IgD-negative memory B cell (primary cell): ENCODE measurements around the gene RGS7. TPM values are rescaled to one million over a fixed set of nuclear protein-coding genes. Genes with fewer than 3 reads are reported as not detected.

Experiments
- H3K27ac Mint-ChIP-seq, 3 donors: one replicate each; pipeline ENCODE4 v1.8.0; 2020 to 2022; ENCODE audit warnings: mild to moderate bottlenecking in 3 of 3, mixed read lengths in 3 of 3, moderate library complexity in 1 of 3
- H3K27me3 Mint-ChIP-seq: one replicate; pipeline ENCODE4 v1.8.0; 2021; ENCODE audit warnings: mixed read lengths
- H3K36me3 Mint-ChIP-seq: one replicate; pipeline ENCODE4 v1.8.0; 2020; ENCODE audit warnings: mild to moderate bottlenecking, mixed read lengths
- H3K4me1 Mint-ChIP-seq, 3 donors: one replicate each; pipeline ENCODE4 v1.8.0; 2020 to 2022; ENCODE audit warnings: mixed read lengths in 3 of 3, mild to moderate bottlenecking in 1 of 3
- H3K4me3 Mint-ChIP-seq, 4 donors: one replicate each; pipeline ENCODE4 v1.8.0; 2020 to 2022; ENCODE audit warnings: mild to moderate bottlenecking in 4 of 4, mixed read lengths in 4 of 4, moderate library complexity in 3 of 4
- H3K9me3 Mint-ChIP-seq, 3 donors: one replicate each; pipeline ENCODE4 v1.8.0; 2020 to 2021; ENCODE audit warnings: mixed read lengths in 3 of 3, mild to moderate bottlenecking in 1 of 3
- polyA plus RNA-seq: library from polyadenylated mRNA; unstranded; fragments of 300-500 nt; fragmentation: Illumina TruSeq; gene quantifications from one replicate; pipeline ENCODE4 v1.2.3, GENCODE V29; 2021

Gene RGS7
- polyA plus RNA-seq, 1 donor from 2014 or later: 0.54 TPM

DNA sequence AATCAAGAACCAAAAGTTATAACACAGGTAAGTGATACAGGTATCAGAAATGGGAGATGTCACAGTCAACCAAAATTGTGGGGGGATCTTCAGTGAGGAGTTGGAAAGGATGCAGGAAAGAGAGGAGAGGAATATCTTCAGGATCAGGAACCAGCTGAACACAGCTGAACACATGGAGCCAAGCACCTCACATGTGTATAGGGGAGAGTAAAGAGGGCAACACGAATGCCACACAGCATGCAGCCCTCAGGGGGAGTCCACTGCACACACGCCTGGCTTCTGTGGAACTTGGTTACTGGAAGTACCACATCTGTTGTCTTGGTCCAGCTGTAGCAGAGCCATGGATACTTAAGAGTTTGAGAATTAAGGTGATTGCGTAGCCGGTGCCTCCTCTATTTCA is 218.8 kb downstream of the RGS7 start:
- peaks cover 2% of the 10 kb centered on the region for H3K27me3 Mint-ChIP-seq
- H3K36me3 Mint-ChIP-seq: no peaks in the 10 kb centered on the region
- H3K4me1 Mint-ChIP-seq: no peaks in the 10 kb centered on the region
- H3K27ac Mint-ChIP-seq: no peak overlapping the region
- no peak overlapping the region for H3K4me3 Mint-ChIP-seq
- peaks cover 4 to 6% (median 5%) of the 10 kb centered on the region in 3 donors for H3K9me3 Mint-ChIP-seq

DNA sequence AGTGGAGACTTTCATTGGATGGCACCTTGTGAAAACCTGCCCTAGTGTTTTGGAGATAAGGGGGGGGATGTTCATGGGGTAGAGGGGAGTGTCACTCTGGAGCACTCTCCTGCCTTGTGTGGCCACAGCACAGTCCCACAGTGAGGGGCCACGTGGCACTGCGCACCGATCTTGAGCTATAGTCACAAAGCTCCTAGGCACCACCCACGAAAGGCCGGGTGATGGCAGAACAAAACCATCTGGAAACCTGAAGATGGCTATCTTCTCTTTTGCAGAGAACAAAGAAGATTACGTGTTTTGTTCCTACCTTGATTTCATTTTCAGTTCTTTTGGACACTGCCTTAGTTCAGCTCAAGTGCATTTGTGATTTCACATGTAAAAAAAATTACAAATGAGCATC is 220.6 kb downstream of the RGS7 start:
- Mint-ChIP-seq H3K36me3 (no peaks in the 10 kb centered on the region), H3K27me3 (peaks cover 2% of the 10 kb centered on the region), H3K4me3 (no peak overlapping the region), H3K27ac (no peak overlapping the region), H3K9me3 (peaks cover 0 to 2% (median 0%) of the 10 kb centered on the region in 3 donors), H3K4me1 (no peaks in the 10 kb centered on the region)

DNA sequence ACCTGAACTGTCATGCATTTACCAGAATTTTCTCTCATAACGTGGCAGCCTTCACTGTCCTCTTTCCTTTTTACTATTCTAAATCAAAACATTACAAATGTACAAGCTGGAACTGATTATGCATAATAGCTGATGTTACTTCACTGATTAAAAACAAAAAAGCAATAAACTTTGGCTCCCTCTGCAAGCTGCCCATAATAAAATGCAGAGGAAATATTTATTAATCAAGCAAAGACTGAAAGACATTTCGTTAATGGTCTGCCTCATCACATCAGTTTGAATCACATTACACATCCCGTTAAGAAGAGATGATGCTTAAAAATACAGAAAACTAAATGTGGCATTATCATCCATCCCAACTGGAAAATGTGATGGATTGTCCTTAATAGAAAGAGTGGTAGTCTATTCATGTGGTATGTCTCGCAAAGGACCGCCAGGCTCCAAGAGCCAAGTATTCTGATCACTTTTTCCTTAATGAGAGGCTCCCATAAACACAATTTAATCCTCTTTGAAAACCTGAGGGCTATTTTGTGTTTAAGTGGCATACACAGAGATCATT is 225.3 kb downstream of the RGS7 start:
- Mint-ChIP-seq H3K4me1 (no peaks in the 10 kb centered on the region), H3K36me3 (no peaks in the 10 kb centered on the region), H3K4me3 (no peak overlapping the region), H3K9me3 (peaks cover 0 to 2% (median 0%) of the 10 kb centered on the region in 3 donors), H3K27ac (no peak overlapping the region), H3K27me3 (no peaks in the 10 kb centered on the region)

DNA sequence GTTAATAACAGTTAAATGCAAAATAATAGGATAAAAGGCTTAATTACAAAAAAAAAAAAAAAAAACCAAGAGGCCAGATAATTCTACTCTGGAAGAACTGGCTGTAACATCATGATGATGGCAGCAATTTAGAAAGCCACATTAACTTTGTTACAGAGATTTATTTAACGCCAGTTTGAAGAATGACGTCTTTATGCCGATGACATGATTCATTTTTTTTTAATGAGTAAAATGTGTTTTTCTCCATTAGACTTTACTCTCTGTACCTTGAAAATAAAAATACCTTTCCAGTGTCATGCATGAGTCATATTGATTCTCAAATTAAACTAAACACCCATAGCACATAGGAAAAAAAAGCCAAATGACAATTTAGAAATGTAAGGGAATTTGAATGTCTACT is 226.1 kb downstream of the RGS7 start:
- no peak overlapping the region for H3K4me3 Mint-ChIP-seq
- no peaks in the 10 kb centered on the region for H3K4me1 Mint-ChIP-seq
- H3K27ac Mint-ChIP-seq: no peak overlapping the region
- no peaks in the 10 kb centered on the region for H3K27me3 Mint-ChIP-seq
- H3K36me3 Mint-ChIP-seq: no peaks in the 10 kb centered on the region
- H3K9me3 Mint-ChIP-seq: peaks cover 0 to 2% (median 0%) of the 10 kb centered on the region in 3 donors

DNA sequence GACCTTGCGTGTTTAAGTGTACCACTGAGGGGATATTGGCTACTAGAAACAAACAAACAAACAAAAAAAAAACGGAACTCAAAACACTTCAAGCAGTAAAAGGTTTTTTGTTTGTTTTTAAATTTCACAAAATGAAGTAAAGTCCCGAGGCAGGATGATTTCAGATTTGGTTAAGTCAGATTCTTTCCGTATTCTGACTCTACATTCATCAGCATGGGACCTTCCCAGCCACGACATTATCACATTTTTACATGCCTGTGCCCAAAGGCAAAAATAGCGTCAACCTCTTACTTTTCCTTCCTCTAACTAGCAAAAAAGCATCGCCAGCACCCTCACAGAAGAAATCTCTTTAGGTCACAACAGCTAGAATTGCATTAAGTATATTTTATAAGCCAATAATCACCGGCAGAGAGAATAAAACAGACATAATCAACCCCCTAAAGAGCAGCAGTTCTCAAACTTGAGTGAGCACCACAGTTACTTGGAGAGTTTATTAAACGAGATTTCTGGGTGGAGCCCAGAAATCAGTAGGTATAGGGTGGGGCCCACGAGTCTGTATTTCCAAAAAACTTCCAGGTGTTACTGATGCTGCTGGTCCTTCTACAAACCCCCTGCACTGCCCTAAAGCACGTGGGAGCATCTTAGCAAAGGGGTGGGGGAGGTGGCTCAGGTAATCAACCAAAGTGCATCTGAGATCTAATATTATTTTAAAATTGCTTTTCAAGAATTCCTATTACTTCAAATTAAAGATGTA is 227.6 kb downstream of the RGS7 start:
- no peaks in the 10 kb centered on the region for H3K27me3 Mint-ChIP-seq
- peaks cover 0 to 2% (median 0%) of the 10 kb centered on the region in 3 donors for H3K4me1 Mint-ChIP-seq
- no peak overlapping the region for H3K27ac Mint-ChIP-seq

DNA sequence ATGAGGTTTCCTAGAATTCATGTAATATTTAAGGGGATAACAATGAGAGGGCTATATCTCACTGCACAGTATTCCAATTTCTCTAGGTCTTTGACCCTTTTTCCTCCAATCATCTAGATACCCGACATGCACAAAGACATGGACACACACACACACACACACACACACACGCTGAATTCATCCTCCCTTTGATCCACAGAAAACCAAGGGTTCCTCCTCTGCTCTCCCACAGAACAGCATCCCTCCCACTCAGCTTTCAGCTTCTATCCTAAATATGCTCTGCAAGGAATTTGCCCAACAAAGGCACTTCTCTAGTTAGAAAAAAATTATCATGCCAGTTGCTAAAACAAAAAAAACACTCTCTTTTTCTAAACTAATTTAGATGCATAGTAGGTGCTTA is 231.7 kb downstream of the RGS7 start:
- H3K4me3 Mint-ChIP-seq: no peak overlapping the region
- H3K27ac Mint-ChIP-seq: no peak overlapping the region
- H3K4me1 Mint-ChIP-seq: peaks cover 0 to 2% (median 0%) of the 10 kb centered on the region in 3 donors
- H3K27me3 Mint-ChIP-seq: no peaks in the 10 kb centered on the region
- peaks cover 0 to 1% (median 0%) of the 10 kb centered on the region in 3 donors for H3K9me3 Mint-ChIP-seq
- H3K36me3 Mint-ChIP-seq: no peaks in the 10 kb centered on the region

More for the DNA sequence above, 227.6 kb downstream of the RGS7 start:
- Mint-ChIP-seq H3K36me3 (no peaks in the 10 kb centered on the region), H3K9me3 (peaks cover 0 to under 1% (median 0%) of the 10 kb centered on the region in 3 donors), H3K4me3 (no peak overlapping the region)

DNA sequence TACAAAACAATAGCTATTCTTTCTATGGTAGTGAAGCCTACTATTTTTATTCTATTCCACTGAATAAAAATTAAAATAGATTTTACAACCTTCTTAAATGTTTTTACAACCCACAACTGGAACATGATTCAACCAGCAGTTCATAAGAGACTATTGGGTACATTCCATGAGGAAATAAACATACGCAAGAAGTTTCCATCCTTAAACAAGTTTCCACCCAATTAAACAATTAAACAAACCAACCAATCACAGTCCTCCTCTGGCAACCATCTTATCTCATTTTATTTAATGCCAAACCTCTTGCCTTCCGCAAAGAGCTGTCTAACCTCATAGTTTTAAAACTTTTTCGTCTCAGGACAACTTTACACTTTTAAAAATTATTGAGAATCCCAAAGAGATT is 239.0 kb downstream of the RGS7 start:
- H3K4me3 Mint-ChIP-seq: no peak overlapping the region
- no peaks in the 10 kb centered on the region for H3K4me1 Mint-ChIP-seq
- H3K36me3 Mint-ChIP-seq: no peaks in the 10 kb centered on the region
- H3K27me3 Mint-ChIP-seq: peaks cover 2% of the 10 kb centered on the region
- peaks cover 0 to 5% (median 4%) of the 10 kb centered on the region in 3 donors for H3K9me3 Mint-ChIP-seq
- H3K27ac Mint-ChIP-seq: no peak overlapping the region

DNA sequence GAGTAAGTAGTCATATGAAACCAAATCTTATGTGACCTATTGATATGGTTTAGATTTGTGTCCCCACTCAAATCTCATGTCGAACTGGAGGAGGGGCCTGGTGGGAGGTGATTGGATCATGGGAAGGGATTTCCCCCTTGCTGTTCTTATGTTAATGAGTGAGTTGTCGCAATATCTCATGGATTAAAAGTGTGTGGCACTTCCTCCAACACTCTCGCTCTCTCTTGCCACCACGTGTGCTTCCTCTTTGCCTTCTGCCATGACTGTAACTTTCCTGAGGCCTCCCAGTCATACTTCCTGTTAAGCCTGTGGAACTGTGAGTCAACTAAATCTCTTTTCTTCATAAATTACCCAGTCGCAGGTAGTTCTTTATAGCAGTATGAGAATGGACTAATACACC is 241.2 kb downstream of the RGS7 start:
- Mint-ChIP-seq H3K4me1 (no peaks in the 10 kb centered on the region), H3K36me3 (no peaks in the 10 kb centered on the region), H3K4me3 (no peak overlapping the region), H3K27ac (no peak overlapping the region), H3K27me3 (peaks cover 2% of the 10 kb centered on the region), H3K9me3 (peaks cover 0 to 9% (median 4%) of the 10 kb centered on the region in 3 donors)

DNA sequence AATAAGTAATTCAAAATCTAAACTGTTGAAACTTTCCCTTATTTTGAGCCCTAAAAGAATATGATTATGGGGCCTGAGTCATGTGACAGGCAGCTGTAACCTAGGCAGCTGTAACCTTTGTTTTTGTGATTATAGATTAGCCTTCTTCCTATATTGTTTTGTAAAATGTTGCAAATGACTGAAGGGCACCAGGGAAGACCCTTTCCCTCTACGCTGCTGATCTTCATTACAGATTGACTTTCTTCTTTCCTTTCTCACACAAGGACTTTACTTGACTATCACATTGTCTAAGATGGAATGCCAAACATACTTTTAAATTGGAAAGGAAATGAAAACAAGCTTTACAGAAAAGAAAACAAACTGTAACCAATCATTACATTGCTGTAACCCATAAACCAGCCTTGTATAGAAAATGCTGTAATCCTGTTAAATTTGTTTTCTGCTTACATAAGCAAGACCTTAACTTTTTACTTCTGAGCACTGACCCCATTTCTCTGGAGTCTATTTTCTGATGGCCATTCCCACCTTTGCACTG is 242.2 kb downstream of the RGS7 start:
- peaks cover 0 to 9% (median 4%) of the 10 kb centered on the region in 3 donors for H3K9me3 Mint-ChIP-seq
- no peak overlapping the region for H3K4me3 Mint-ChIP-seq
- no peaks in the 10 kb centered on the region for H3K4me1 Mint-ChIP-seq
- H3K27me3 Mint-ChIP-seq: peaks cover 2% of the 10 kb centered on the region
- peaks cover 2% of the 10 kb centered on the region for H3K36me3 Mint-ChIP-seq
- no peak overlapping the region for H3K27ac Mint-ChIP-seq

DNA sequence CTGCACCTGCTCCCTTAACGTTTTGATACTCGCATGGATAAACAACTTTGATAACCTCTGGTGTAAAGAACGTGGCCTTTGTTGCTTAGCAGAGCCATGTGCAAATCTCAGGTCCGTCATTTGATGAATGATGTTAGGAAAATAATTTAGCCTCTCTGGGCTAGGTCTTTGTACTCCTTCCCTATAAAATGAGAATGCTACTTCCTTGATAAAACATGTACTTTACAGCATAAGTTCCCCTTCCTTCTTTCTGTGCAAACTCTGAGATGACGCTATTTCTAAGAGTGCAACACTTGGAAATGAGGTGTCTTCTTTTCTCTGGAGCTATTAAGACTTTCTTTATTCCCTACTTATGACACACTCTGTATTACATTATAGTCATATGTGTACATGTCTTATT is 243.4 kb downstream of the RGS7 start:
- Mint-ChIP-seq H3K9me3 (peaks cover 0 to 9% (median 4%) of the 10 kb centered on the region in 3 donors), H3K27ac (no peak overlapping the region), H3K4me3 (no peak overlapping the region), H3K27me3 (peaks cover 2% of the 10 kb centered on the region), H3K4me1 (no peaks in the 10 kb centered on the region), H3K36me3 (peaks cover 2% of the 10 kb centered on the region)

DNA sequence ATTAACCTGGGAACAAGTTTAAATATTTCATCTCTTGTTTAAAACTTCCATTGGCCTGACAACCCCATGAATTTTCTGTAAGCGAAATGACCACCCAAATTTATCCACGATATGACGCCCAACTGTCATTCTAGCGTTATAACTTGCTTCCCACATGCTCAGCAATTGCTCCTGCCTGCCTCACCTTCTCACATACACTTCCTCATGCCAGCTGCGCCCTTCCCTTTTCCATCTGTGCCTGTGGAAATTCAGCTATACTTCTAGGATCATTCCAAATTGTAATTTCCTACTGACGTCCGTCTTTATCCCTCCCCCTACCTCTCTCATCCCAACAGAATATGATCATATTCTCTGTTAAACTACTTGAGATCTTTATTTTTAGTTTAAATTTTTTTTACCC is 248.0 kb downstream of the RGS7 start:
- Mint-ChIP-seq H3K36me3 (peaks cover 2% of the 10 kb centered on the region), H3K4me3 (no peak overlapping the region), H3K9me3 (peaks cover 0 to 4% (median 2%) of the 10 kb centered on the region in 3 donors), H3K27me3 (no peaks in the 10 kb centered on the region), H3K4me1 (no peaks in the 10 kb centered on the region), H3K27ac (no peak overlapping the region)

DNA sequence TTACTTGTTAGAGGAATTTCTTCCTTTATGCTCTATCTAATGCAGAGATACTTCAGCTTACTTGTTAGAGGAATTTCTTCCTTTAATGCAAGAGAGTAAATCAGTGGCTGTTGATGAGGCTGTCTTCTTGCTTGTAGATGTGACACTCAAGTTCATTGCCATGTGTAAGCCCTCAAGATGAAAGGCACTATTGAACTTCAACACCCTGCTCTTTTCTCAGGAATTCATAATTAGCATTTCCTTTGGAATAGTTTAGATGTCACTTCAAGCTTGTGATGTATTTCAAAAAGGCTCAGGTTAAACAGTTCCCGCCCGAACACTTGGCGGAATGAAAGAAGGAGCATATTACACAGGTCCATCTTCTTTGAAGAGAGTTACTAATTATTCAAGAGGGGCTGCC is 251.9 kb downstream of the RGS7 start:
- Mint-ChIP-seq H3K4me3 (no peak overlapping the region), H3K4me1 (no peaks in the 10 kb centered on the region), H3K36me3 (peaks cover 2% of the 10 kb centered on the region), H3K27me3 (no peaks in the 10 kb centered on the region), H3K9me3 (peaks cover 0 to 2% (median 0%) of the 10 kb centered on the region in 3 donors), H3K27ac (no peak overlapping the region)

DNA sequence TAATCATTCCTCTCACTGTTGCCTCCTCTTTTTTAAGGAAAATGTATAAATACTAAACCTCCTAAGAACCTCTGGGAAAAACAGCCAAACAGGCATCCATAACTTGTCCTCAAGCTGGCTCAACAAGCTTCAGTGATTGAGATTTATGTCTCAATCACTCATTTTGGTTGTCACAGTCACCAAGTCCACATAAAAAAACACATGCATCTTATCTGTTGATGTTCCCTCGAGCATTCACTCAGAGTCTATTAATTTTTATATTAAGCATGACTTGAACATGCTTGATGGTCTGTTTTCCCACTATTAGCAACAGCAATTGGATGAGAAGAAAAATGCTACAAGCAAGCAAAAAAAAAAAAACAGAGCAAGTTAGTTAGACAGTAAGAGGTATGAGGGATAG is 254.3 kb downstream of the RGS7 start:
- Mint-ChIP-seq H3K27me3 (no peaks in the 10 kb centered on the region), H3K4me3 (no peak overlapping the region), H3K9me3 (no peaks in the 10 kb centered on the region), H3K27ac (no peak overlapping the region), H3K4me1 (no peaks in the 10 kb centered on the region), H3K36me3 (no peaks in the 10 kb centered on the region)

DNA sequence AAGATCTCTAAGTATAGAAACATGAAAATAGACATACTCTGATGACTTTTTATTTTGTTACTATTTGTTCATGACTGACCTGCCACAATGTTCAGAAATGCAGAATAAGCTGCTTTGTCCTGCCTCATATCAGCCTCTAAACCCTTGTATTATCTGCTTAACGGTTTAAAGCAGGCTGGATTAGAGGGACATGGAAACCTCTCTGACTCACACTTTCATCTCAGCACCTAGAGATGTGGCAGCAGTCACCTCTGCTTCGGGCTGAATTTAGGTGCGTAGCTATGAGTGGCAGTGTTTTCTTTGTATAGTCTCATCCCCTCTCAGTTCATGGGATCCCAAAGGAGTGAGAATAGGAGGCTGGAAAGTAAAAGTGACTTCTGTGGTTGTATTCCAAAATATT is 255.4 kb downstream of the RGS7 start:
- Mint-ChIP-seq H3K36me3 (no peaks in the 10 kb centered on the region), H3K4me3 (no peak overlapping the region), H3K27me3 (no peaks in the 10 kb centered on the region), H3K4me1 (no peaks in the 10 kb centered on the region), H3K27ac (no peak overlapping the region), H3K9me3 (no peaks in the 10 kb centered on the region)

DNA sequence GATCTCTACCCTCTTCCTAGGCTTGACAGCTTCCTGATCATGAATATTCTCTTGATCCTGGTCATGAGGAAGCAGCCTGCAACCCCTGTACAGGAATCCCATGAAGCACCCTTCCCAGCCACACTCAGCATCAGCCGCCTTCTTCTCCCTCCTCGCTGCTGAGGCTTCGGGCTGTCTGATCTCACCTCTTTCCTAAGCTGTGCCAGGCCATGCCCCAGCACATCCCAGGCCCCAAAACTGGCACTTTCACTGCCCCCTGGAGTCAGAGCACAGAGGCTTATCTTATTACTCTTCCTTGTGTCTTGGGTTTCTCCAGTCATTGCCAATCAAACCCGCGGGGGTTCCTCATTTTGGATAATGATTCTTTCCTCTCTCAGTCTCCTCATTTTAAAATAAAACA is 259.5 kb downstream of the RGS7 start:
- no peaks in the 10 kb centered on the region for H3K36me3 Mint-ChIP-seq
- H3K27me3 Mint-ChIP-seq: no peaks in the 10 kb centered on the region
- peaks cover 0 to 3% (median 2%) of the 10 kb centered on the region in 3 donors for H3K9me3 Mint-ChIP-seq
- no peaks in the 10 kb centered on the region for H3K4me1 Mint-ChIP-seq
- H3K27ac Mint-ChIP-seq: no peak overlapping the region
- H3K4me3 Mint-ChIP-seq: no peak overlapping the region

DNA sequence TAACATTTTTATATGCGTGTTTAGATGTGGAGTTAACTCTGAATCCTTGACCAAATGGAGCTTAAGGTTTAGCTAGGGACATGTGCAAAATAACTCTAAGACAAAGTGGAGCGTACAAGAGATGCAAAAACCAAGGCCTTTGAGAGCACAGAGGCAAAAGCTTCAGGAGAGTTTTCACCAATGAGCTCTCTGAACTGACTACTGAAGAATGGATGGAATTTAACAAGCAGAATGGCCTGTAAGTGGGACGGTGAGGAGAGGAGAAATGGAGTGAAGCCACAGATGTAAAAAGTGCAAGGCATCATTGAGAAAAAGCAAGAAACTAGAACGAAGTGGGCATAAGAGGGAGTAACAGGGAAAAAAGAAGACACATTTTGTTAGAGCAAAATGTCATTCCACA is 260.0 kb downstream of the RGS7 start:
- peaks cover 0 to 3% (median 2%) of the 10 kb centered on the region in 3 donors for H3K9me3 Mint-ChIP-seq
- no peaks in the 10 kb centered on the region for H3K4me1 Mint-ChIP-seq
- H3K27ac Mint-ChIP-seq: no peak overlapping the region
- H3K36me3 Mint-ChIP-seq: no peaks in the 10 kb centered on the region
- no peaks in the 10 kb centered on the region for H3K27me3 Mint-ChIP-seq
- H3K4me3 Mint-ChIP-seq: no peak overlapping the region
